Osteoblast (primary cell): Measurements from ENCODE around the gene MMRN2. TPM values are rescaled to one million over a fixed set of nuclear protein-coding genes. Genes with fewer than 3 reads are reported as not detected.

Experiments
- DNase-seq: peaks from one replicate; pipeline ENCODE4 v3.0.0; 2011; ENCODE audit warnings: low spot score, mixed read lengths; ENCODE audit not compliant: insufficient read length; ENCODE audit errors: missing footprints
- H2AFZ ChIP-seq: 2 replicates; pipeline ENCODE4 v1.6.0; 2011; ENCODE audit warnings: mild to moderate bottlenecking, low read length
- H3K27ac ChIP-seq: 2 replicates; pipeline ENCODE4 v1.5.1; 2011; ENCODE audit warnings: mild to moderate bottlenecking, low read depth, low read length, moderate library complexity
- H3K27me3 ChIP-seq: 2 replicates; pipeline ENCODE4 v1.6.0; 2012; ENCODE audit warnings: mild to moderate bottlenecking, control low read depth, inconsistent platforms, low read length, moderate library complexity; ENCODE audit not compliant: insufficient read depth
- H3K36me3 ChIP-seq: 2 replicates; pipeline ENCODE4 v1.5.1; 2011; ENCODE audit warnings: mild to moderate bottlenecking, low read length, control low read depth, moderate library complexity; ENCODE audit not compliant: insufficient read depth
- H3K4me1 ChIP-seq: 2 replicates; pipeline ENCODE4 v1.5.1; 2011; ENCODE audit warnings: mild to moderate bottlenecking, low read length, control low read depth, moderate library complexity; ENCODE audit not compliant: insufficient read depth
- H3K4me2 ChIP-seq: 2 replicates; pipeline ENCODE4 v1.6.0; 2011; ENCODE audit warnings: mild to moderate bottlenecking, low read length; ENCODE audit not compliant: insufficient read depth
- H3K4me3 ChIP-seq: fragments of 200-600 bp; sonication (generic); 3 replicates; pipeline ENCODE4 v1.5.1; 2012; ENCODE audit warnings: mild to moderate bottlenecking, low read length, inconsistent platforms; ENCODE audit not compliant: insufficient read depth
- H3K79me2 ChIP-seq: 2 replicates; pipeline ENCODE4 v1.6.0; 2012; ENCODE audit warnings: mild to moderate bottlenecking, low read length, control low read depth, inconsistent platforms; ENCODE audit not compliant: insufficient read depth
- H3K9me3 ChIP-seq: 2 replicates; pipeline ENCODE4 v1.5.1; 2011; ENCODE audit warnings: low read depth, low read length, control low read depth
- H4K20me1 ChIP-seq: 2 replicates; pipeline ENCODE4 v1.6.0; 2012; ENCODE audit warnings: mild to moderate bottlenecking, low read length, control low read depth; ENCODE audit not compliant: insufficient read depth
- CTCF ChIP-seq: IDR thresholded peaks from 2 replicates; pipeline ENCODE4 v1.5.1; 2011; ENCODE audit warnings: mild to moderate bottlenecking, low read depth, low read length, moderate library complexity; ENCODE audit errors: extremely low read depth
- total RNA-seq: library from RNA; depleted of rRNA; stranded (reverse); fragments of >200 nt; gene quantifications from 2 replicates; pipeline ENCODE4 v1.2.3, GENCODE V29; 2012

The MMRN2 gene
- total RNA-seq, 1 donor, result 1.1 TPM

GRCh38 chr10:86968994-86969355 lies 11.6 kb upstream of the MMRN2 start:
- Histone ChIP-seq H3K79me2 (no peaks in the 10 kb centered on the region), H2AFZ (peak overlapping the region; percentile 66), H3K4me3 (peak overlapping the region; percentile 82), H3K36me3 (no peaks in the 10 kb centered on the region), H3K27ac (peak overlapping the region; percentile 87), H3K4me2 (peak overlapping the region; percentile 95), H3K27me3 (no peaks in the 10 kb centered on the region), H3K9me3 (no peaks in the 10 kb centered on the region), H4K20me1 (peaks cover 5% of the 10 kb centered on the region), H3K4me1 (peaks cover 48% of the 10 kb centered on the region)
- TF ChIP-seq CTCF, result no peak
- no peak for DNase-seq

- Histone ChIP-seq H3K9me3 (no peaks in the 10 kb centered on the region), H3K4me2 (peak within 1 kb of the TSS; percentile 95), H3K36me3 (no peaks in the 10 kb centered on the region), H2AFZ (peak within 1 kb of the TSS; percentile 66), H3K27ac (peak within 1 kb of the TSS; percentile 87), H4K20me1 (peaks cover 5% of the 10 kb centered on the region), H3K79me2 (no peaks in the 10 kb centered on the region), H3K4me1 (peaks cover 48% of the 10 kb centered on the region), H3K27me3 (no peaks in the 10 kb centered on the region), H3K4me3 (peak within 1 kb of the TSS; percentile 82)
- no peak for TF ChIP-seq CTCF
- DNase-seq, result peak; percentile 85
Measured at GRCh38 chr10:86968271-86968993, 11.0 kb upstream of the MMRN2 start, which contains the start of gene ADIRF. TSS of gene ADIRF (plus strand) at chr10:86968482. CDS start at chr10:86968545, 63 bp downstream.

GRCh38 chr10:86967481-86967941 lies 10.1 kb upstream of the MMRN2 start:
- Histone ChIP-seq H4K20me1 (peaks cover 5% of the 10 kb centered on the region), H3K27ac (no peak overlapping the region), H3K36me3 (no peaks in the 10 kb centered on the region), H3K27me3 (no peaks in the 10 kb centered on the region), H3K79me2 (no peaks in the 10 kb centered on the region), H3K9me3 (no peaks in the 10 kb centered on the region), H3K4me1 (peaks cover 48% of the 10 kb centered on the region), H2AFZ (no peak overlapping the region), H3K4me3 (peak overlapping the region; percentile 82), H3K4me2 (peak overlapping the region; percentile 95)
- no peak for TF ChIP-seq CTCF
- DNase-seq, result peak; percentile 75

GRCh38 chr10:86965986-86966654 lies 8.7 kb upstream of the MMRN2 start:
- Histone ChIP-seq H4K20me1 (peaks cover 5% of the 10 kb centered on the region), H3K27ac (no peak overlapping the region), H3K27me3 (no peaks in the 10 kb centered on the region), H3K9me3 (no peaks in the 10 kb centered on the region), H3K79me2 (no peaks in the 10 kb centered on the region), H3K4me3 (no peak overlapping the region), H3K4me1 (peaks cover 39% of the 10 kb centered on the region), H3K4me2 (peak overlapping the region; percentile 79), H2AFZ (peak overlapping the region; percentile 95), H3K36me3 (no peaks in the 10 kb centered on the region)
- TF ChIP-seq CTCF, result no peak
- DNase-seq, result no peak
